Measurements from ENCODE around the gene ATG101.

ATG101 gene

GRCh38 chr12:52060498-52061177 is 9.1 kb upstream of the ATG101 start:
- no peak overlapping the region for H2BK12ac ChIP-seq (ENCODE audit: low read length)
- no peak overlapping the region for H3K9ac ChIP-seq (ENCODE audit: low read length)
- DNase-seq, result no peak
- no peak overlapping the region for H3K18ac ChIP-seq (ENCODE audit: low read length)
- no peak overlapping the region for H3K4me2 ChIP-seq (ENCODE audit: low read length)
- no peak overlapping the region for H2BK120ac ChIP-seq (ENCODE audit: insufficient read depth, low read length, poor library complexity)
- no peak overlapping the region for H3K23ac ChIP-seq (ENCODE audit: low read length)
- no peak overlapping the region for H2AK5ac ChIP-seq (ENCODE audit: low read length)
- H3K79me1 ChIP-seq (ENCODE audit: low read length), result no peaks in the 10 kb centered on the region
- H2AFZ ChIP-seq (ENCODE audit: insufficient read depth, low read length, poor library complexity), result no peak overlapping the region
- no peak overlapping the region for H3K4me3 ChIP-seq (ENCODE audit: low read depth, low read length)
- H3K14ac ChIP-seq (ENCODE audit: low read length), result no peak overlapping the region
- no peaks in the 10 kb centered on the region for H3K79me2 ChIP-seq (ENCODE audit: control insufficient read depth, insufficient read depth, low read length, poor library complexity)
- H3K4me1 ChIP-seq (ENCODE audit: control insufficient read depth in 1 of 2, insufficient read depth in 2 of 2, low read length in 2 of 2), result no peaks in the 10 kb centered on the region
- H3K9me3 ChIP-seq (ENCODE audit: insufficient read depth, low read depth, low read length), result no peaks in the 10 kb centered on the region
- H2BK5ac ChIP-seq (ENCODE audit: low read depth, low read length, poor library complexity), result no peak overlapping the region
- no peak overlapping the region for H3K4ac ChIP-seq (ENCODE audit: low read depth, low read length)
- H3K27me3 ChIP-seq (ENCODE audit: insufficient read depth, low read length), result no peaks in the 10 kb centered on the region
- WGBS (ENCODE audit: extremely low coverage, insufficient coverage, insufficient read length), result no CpG with 5 or more reads among the region's 14 CpGs
- peaks cover 19 to 20% of the 10 kb centered on the region in 2 experiments for H3K36me3 ChIP-seq (ENCODE audit: control insufficient read depth in 1 of 2, insufficient read depth in 2 of 2, low read length in 2 of 2)
- H4K12ac ChIP-seq (ENCODE audit: low read depth, low read length), result peak overlapping the region; percentile 20
- H3K27ac ChIP-seq (ENCODE audit: low read depth, low read length), result no peak overlapping the region
- no peak overlapping the region for H4K91ac ChIP-seq (ENCODE audit: low read depth, low read length)
- H4K8ac ChIP-seq (ENCODE audit: low read depth, low read length), result no peak overlapping the region

- no peak overlapping the region for H3K4me3 ChIP-seq (ENCODE audit: low read depth, low read length)
- H3K4ac ChIP-seq (ENCODE audit: low read depth, low read length), result no peak overlapping the region
- no CpG with 5 or more reads among the region's 12 CpGs for WGBS (ENCODE audit: extremely low coverage, insufficient coverage, insufficient read length)
- H3K36me3 ChIP-seq (ENCODE audit: control insufficient read depth in 1 of 2, insufficient read depth in 2 of 2, low read length in 2 of 2), result peaks cover 13 to 14% of the 10 kb centered on the region in 2 experiments
- no peak for DNase-seq
- H3K9me3 ChIP-seq (ENCODE audit: insufficient read depth, low read depth, low read length), result no peaks in the 10 kb centered on the region
- H3K79me2 ChIP-seq (ENCODE audit: control insufficient read depth, insufficient read depth, low read length, poor library complexity), result no peaks in the 10 kb centered on the region
- H3K4me2 ChIP-seq (ENCODE audit: low read length), result no peak overlapping the region
- no peak overlapping the region for H3K27ac ChIP-seq (ENCODE audit: low read depth, low read length)
- no peak overlapping the region for H4K12ac ChIP-seq (ENCODE audit: low read depth, low read length)
- H3K27me3 ChIP-seq (ENCODE audit: insufficient read depth, low read length), result no peaks in the 10 kb centered on the region
- no peak overlapping the region for H3K23ac ChIP-seq (ENCODE audit: low read length)
- H2AFZ ChIP-seq (ENCODE audit: insufficient read depth, low read length, poor library complexity), result no peak overlapping the region
- H2AK5ac ChIP-seq (ENCODE audit: low read length), result no peak overlapping the region
- no peak overlapping the region for H4K91ac ChIP-seq (ENCODE audit: low read depth, low read length)
- H3K4me1 ChIP-seq (ENCODE audit: control insufficient read depth in 1 of 2, insufficient read depth in 2 of 2, low read length in 2 of 2), result no peaks in the 10 kb centered on the region
- no peak overlapping the region for H2BK5ac ChIP-seq (ENCODE audit: low read depth, low read length, poor library complexity)
- H2BK120ac ChIP-seq (ENCODE audit: insufficient read depth, low read length, poor library complexity), result no peak overlapping the region
- no peak overlapping the region for H3K14ac ChIP-seq (ENCODE audit: low read length)
- H4K8ac ChIP-seq (ENCODE audit: low read depth, low read length), result no peak overlapping the region
- H3K79me1 ChIP-seq (ENCODE audit: low read length), result no peaks in the 10 kb centered on the region
- H2BK12ac ChIP-seq (ENCODE audit: low read length), result no peak overlapping the region
- no peak overlapping the region for H3K9ac ChIP-seq (ENCODE audit: low read length)
- no peak overlapping the region for H3K18ac ChIP-seq (ENCODE audit: low read length)
These were observed 8.2 kb upstream of the ATG101 start for GRCh38 chr12:52061470-52062166.

GRCh38 chr12:52062167-52063081 is 7.4 kb upstream of the ATG101 start:
- H2AK5ac ChIP-seq (ENCODE audit: low read length), result no peak overlapping the region
- no peak overlapping the region for H4K8ac ChIP-seq (ENCODE audit: low read depth, low read length)
- H2BK12ac ChIP-seq (ENCODE audit: low read length), result no peak overlapping the region
- no peak overlapping the region for H3K14ac ChIP-seq (ENCODE audit: low read length)
- no peaks in the 10 kb centered on the region for H3K4me1 ChIP-seq (ENCODE audit: control insufficient read depth in 1 of 2, insufficient read depth in 2 of 2, low read length in 2 of 2)
- no peak overlapping the region for H3K9ac ChIP-seq (ENCODE audit: low read length)
- no peaks in the 10 kb centered on the region for H3K9me3 ChIP-seq (ENCODE audit: insufficient read depth, low read depth, low read length)
- no peaks in the 10 kb centered on the region for H3K79me1 ChIP-seq (ENCODE audit: low read length)
- no peak overlapping the region for H3K4me3 ChIP-seq (ENCODE audit: low read depth, low read length)
- no peak overlapping the region for H3K4me2 ChIP-seq (ENCODE audit: low read length)
- no peaks in the 10 kb centered on the region for H3K79me2 ChIP-seq (ENCODE audit: control insufficient read depth, insufficient read depth, low read length, poor library complexity)
- H2BK5ac ChIP-seq (ENCODE audit: low read depth, low read length, poor library complexity), result no peak overlapping the region
- H3K36me3 ChIP-seq (ENCODE audit: control insufficient read depth in 1 of 2, insufficient read depth in 2 of 2, low read length in 2 of 2), result peaks cover 5 to 7% of the 10 kb centered on the region in 2 experiments
- no peaks in the 10 kb centered on the region for H3K27me3 ChIP-seq (ENCODE audit: insufficient read depth, low read length)
- no peak overlapping the region for H3K4ac ChIP-seq (ENCODE audit: low read depth, low read length)
- WGBS (ENCODE audit: extremely low coverage, insufficient coverage, insufficient read length), result no CpG with 5 or more reads among the region's 6 CpGs
- H2BK120ac ChIP-seq (ENCODE audit: insufficient read depth, low read length, poor library complexity), result no peak overlapping the region
- no peak overlapping the region for H3K27ac ChIP-seq (ENCODE audit: low read depth, low read length)
- H3K23ac ChIP-seq (ENCODE audit: low read length), result no peak overlapping the region
- H4K91ac ChIP-seq (ENCODE audit: low read depth, low read length), result no peak overlapping the region
- no peak overlapping the region for H3K18ac ChIP-seq (ENCODE audit: low read length)
- H4K12ac ChIP-seq (ENCODE audit: low read depth, low read length), result no peak overlapping the region
- no peak overlapping the region for H2AFZ ChIP-seq (ENCODE audit: insufficient read depth, low read length, poor library complexity)
- DNase-seq, result no peak

GRCh38 chr12:52063082-52063924 is 6.5 kb upstream of the ATG101 start:
- WGBS (ENCODE audit: extremely low coverage, insufficient coverage, insufficient read length), result no CpG with 5 or more reads among the region's 20 CpGs
- no peak overlapping the region for H3K4me3 ChIP-seq (ENCODE audit: low read depth, low read length)

More at GRCh38 chr12:52063082-52063924, 6.5 kb upstream of the ATG101 start:
- no peak overlapping the region for H4K12ac ChIP-seq (ENCODE audit: low read depth, low read length)
- no peak overlapping the region for H3K27ac ChIP-seq (ENCODE audit: low read depth, low read length)
- H3K79me2 ChIP-seq (ENCODE audit: control insufficient read depth, insufficient read depth, low read length, poor library complexity), result no peaks in the 10 kb centered on the region
- no peak overlapping the region for H4K8ac ChIP-seq (ENCODE audit: low read depth, low read length)
- no peak overlapping the region for H4K91ac ChIP-seq (ENCODE audit: low read depth, low read length)
- no peaks in the 10 kb centered on the region for H3K27me3 ChIP-seq (ENCODE audit: insufficient read depth, low read length)
- no peak overlapping the region for H3K4me2 ChIP-seq (ENCODE audit: low read length)
- no peak for DNase-seq
- no peak overlapping the region for H2BK5ac ChIP-seq (ENCODE audit: low read depth, low read length, poor library complexity)
- no peak overlapping the region for H2AK5ac ChIP-seq (ENCODE audit: low read length)
- no peaks in the 10 kb centered on the region for H3K79me1 ChIP-seq (ENCODE audit: low read length)
- no peak overlapping the region for H2BK120ac ChIP-seq (ENCODE audit: insufficient read depth, low read length, poor library complexity)
- no peak overlapping the region for H2AFZ ChIP-seq (ENCODE audit: insufficient read depth, low read length, poor library complexity)
- H3K4ac ChIP-seq (ENCODE audit: low read depth, low read length), result no peak overlapping the region
- H3K4me1 ChIP-seq (ENCODE audit: control insufficient read depth in 1 of 2, insufficient read depth in 2 of 2, low read length in 2 of 2), result no peaks in the 10 kb centered on the region
- no peak overlapping the region for H3K14ac ChIP-seq (ENCODE audit: low read length)
- H3K36me3 ChIP-seq (ENCODE audit: control insufficient read depth in 1 of 2, insufficient read depth in 2 of 2, low read length in 2 of 2), result peaks cover 3 to 4% of the 10 kb centered on the region in 2 experiments
- H2BK12ac ChIP-seq (ENCODE audit: low read length), result no peak overlapping the region
- no peaks in the 10 kb centered on the region for H3K9me3 ChIP-seq (ENCODE audit: insufficient read depth, low read depth, low read length)
- no peak overlapping the region for H3K9ac ChIP-seq (ENCODE audit: low read length)
- H3K18ac ChIP-seq (ENCODE audit: low read length), result no peak overlapping the region
- H3K23ac ChIP-seq (ENCODE audit: low read length), result no peak overlapping the region

Measured in trophoblast cell (in vitro differentiated cells and primary cell).